Osteocyte (in vitro differentiated cells): ENCODE results near the gene PFKM. TPM values are rescaled to one million over a fixed set of nuclear protein-coding genes. Genes with fewer than 3 reads are reported as not detected.

ENCODE experiments used
- DNase-seq: peaks from one replicate; pipeline ENCODE4 v3.0.0; 2021; ENCODE audit warnings: mixed read lengths; ENCODE audit not compliant: unreplicated experiment; ENCODE audit errors: extremely low spot score
- H3K27ac Mint-ChIP-seq: one replicate; pipeline ENCODE4 v1.8.0; 2021; ENCODE audit warnings: mild to moderate bottlenecking, mixed read lengths; ENCODE audit not compliant: unreplicated experiment
- H3K27me3 Mint-ChIP-seq: one replicate; pipeline ENCODE4 v1.8.0; 2021; ENCODE audit warnings: mixed read lengths; ENCODE audit not compliant: unreplicated experiment
- H3K36me3 Mint-ChIP-seq: one replicate; pipeline ENCODE4 v1.8.0; 2021; ENCODE audit warnings: mixed read lengths; ENCODE audit not compliant: unreplicated experiment
- H3K4me1 Mint-ChIP-seq: one replicate; pipeline ENCODE4 v1.8.0; 2021; ENCODE audit warnings: mixed read lengths; ENCODE audit not compliant: unreplicated experiment
- H3K4me3 Mint-ChIP-seq: one replicate; pipeline ENCODE4 v1.8.0; 2021; ENCODE audit warnings: mild to moderate bottlenecking, moderate library complexity, mixed read lengths; ENCODE audit not compliant: unreplicated experiment
- H3K9me3 Mint-ChIP-seq: one replicate; pipeline ENCODE4 v1.8.0; 2021; ENCODE audit warnings: mixed read lengths; ENCODE audit not compliant: unreplicated experiment
- total RNA-seq: library from RNA; stranded (reverse); gene quantifications from 2 replicates; pipeline ENCODE4 v1.2.1, GENCODE V29; 2021
- TF ChIP-seq, protein P1 (sequence below): fragments of 200-600 bp; sonication (generic); IDR thresholded peaks from 2 replicates; pipeline ENCODE4 v1.5.0; 2021; ENCODE audit warnings: antibody characterized with exemption, mild to moderate bottlenecking, moderate library complexity

PFKM gene
- total RNA-seq, 1 donor from 2014 or later, result 78.0 TPM

DNA sequence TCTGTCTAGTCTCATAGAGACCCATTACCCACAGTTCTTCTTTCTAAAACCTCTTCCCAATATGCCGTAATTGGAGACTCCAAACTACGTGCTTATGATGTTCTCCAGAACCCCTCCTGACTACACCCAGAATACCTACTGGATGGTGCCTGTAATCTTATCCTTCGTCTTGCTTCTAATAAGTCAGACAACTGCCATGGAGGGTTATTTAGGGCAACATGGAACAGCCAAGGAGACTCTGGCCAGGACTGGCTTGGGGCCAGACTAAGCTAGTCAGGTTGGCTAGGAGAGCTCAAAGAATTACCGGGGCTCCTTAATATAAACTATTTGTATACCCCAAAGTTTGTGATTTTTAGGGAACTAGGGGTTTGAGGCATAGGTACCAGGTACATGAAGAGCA is 6.8 kb downstream of the PFKM start:
- TF ChIP-seq, protein P1, sequence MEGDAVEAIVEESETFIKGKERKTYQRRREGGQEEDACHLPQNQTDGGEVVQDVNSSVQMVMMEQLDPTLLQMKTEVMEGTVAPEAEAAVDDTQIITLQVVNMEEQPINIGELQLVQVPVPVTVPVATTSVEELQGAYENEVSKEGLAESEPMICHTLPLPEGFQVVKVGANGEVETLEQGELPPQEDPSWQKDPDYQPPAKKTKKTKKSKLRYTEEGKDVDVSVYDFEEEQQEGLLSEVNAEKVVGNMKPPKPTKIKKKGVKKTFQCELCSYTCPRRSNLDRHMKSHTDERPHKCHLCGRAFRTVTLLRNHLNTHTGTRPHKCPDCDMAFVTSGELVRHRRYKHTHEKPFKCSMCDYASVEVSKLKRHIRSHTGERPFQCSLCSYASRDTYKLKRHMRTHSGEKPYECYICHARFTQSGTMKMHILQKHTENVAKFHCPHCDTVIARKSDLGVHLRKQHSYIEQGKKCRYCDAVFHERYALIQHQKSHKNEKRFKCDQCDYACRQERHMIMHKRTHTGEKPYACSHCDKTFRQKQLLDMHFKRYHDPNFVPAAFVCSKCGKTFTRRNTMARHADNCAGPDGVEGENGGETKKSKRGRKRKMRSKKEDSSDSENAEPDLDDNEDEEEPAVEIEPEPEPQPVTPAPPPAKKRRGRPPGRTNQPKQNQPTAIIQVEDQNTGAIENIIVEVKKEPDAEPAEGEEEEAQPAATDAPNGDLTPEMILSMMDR, result no peak
- Mint-ChIP-seq H3K9me3 (no peaks in the 10 kb centered on the region), H3K27me3 (no peaks in the 10 kb centered on the region), H3K27ac (no peak overlapping the region), H3K4me3 (no peak overlapping the region), H3K4me1 (peaks cover 9% of the 10 kb centered on the region), H3K36me3 (peaks cover 47% of the 10 kb centered on the region)
- no peak for DNase-seq

DNA sequence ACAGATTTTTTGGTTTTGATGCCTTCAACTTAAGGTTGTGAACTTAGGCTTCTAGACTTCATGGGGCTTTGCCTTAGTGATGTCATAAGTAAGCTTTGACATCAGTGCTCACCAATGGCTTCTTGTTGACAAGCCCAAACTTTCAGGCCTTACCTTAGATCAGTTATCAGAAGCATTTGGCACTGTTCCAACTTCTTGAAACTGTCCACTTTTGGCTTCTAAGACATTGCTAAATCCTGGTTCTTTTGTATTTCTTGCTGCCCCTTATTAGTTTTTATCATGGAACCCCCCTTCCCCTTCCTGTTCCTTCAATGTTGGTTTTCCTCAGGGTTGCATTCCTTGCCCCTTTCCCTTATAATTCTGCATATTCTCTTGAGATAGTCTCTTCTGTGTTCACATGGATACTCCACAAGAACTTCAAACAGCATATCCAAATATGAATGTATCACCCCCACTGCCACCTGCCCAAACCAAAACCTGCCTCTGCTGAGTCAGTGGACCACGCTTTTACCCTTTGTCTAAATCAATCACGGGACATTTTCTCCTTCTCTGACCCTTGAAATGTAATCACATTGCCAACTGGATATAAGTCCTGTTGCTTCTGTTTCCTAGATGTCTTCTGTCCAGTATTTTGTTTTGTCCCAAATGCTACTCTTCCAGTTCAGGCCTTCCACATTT is 7.9 kb downstream of the PFKM start:
- Mint-ChIP-seq H3K4me1 (peaks cover 7% of the 10 kb centered on the region), H3K36me3 (peaks cover 55% of the 10 kb centered on the region), H3K27me3 (no peaks in the 10 kb centered on the region), H3K4me3 (no peak overlapping the region), H3K9me3 (no peaks in the 10 kb centered on the region), H3K27ac (no peak overlapping the region)
- TF ChIP-seq, protein P1, result no peak
- no peak for DNase-seq

DNA sequence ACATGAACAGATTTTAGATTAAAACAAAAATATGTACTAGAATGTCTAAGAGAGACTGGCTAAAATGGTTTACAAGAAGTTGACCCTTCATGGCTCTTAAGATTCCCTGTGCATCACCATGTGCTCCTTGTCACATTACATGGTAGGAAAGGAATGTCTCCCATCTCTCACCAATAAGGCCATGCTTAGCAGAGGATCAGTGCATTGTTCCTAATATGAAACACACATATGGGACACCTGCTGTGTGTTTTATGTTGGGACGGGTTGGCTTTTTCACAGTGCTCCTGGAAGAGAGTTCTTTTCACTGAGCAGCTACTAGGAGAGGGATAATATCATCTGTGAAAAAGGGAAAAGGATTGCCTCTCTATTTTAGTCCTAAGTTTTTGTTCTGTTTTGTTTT is 9.6 kb downstream of the PFKM start:
- no peak for DNase-seq
- Mint-ChIP-seq H3K27me3 (no peaks in the 10 kb centered on the region), H3K36me3 (peaks cover 55% of the 10 kb centered on the region), H3K9me3 (no peaks in the 10 kb centered on the region), H3K4me1 (peaks cover 5% of the 10 kb centered on the region), H3K4me3 (no peak overlapping the region), H3K27ac (no peak overlapping the region)
- TF ChIP-seq, protein P1, result no peak

DNA sequence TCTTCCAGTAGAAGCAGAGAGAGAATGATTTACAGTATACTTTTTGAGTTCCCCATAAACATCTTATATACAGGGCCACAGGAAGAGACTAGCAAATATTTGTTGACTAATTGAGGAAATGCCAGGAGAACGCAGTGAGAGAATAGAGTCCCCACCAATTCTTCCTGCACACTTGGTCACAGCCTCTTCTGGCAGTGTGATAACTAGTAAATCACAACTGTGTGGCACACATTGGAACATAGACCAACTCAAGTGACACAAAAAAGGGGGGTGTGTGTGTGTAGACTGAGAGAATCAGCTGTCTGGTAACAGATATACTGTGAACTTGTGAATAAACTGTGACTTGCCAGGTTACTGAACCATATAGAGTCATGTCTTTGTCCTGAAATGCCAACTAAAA is 10.2 kb downstream of the PFKM start:
- DNase-seq, result no peak
- no peak overlapping the region for H3K4me3 Mint-ChIP-seq
- H3K36me3 Mint-ChIP-seq, result peaks cover 57% of the 10 kb centered on the region
- H3K4me1 Mint-ChIP-seq, result peaks cover 2% of the 10 kb centered on the region
- no peaks in the 10 kb centered on the region for H3K9me3 Mint-ChIP-seq
- H3K27me3 Mint-ChIP-seq, result no peaks in the 10 kb centered on the region
- TF ChIP-seq, protein P1, result no peak
- H3K27ac Mint-ChIP-seq, result no peak overlapping the region

DNA sequence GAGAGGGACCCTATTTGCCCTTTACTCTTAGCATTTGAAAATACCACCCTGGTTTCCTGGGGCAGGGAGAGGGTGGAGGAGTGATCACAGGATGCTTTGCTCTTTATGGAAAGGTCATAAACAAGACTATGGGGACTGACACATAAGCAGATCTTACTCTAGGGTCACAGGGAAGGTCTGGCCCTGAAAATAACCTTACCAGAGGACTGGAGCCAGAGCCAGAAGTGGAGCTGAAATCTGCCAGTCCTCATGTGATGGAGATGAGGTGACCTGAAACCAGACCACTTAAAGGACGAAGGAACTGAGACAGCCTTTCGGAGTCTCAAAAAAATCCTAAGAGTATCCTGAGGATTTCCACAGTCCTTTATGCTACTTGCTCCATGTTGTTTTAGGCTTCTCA is 12.4 kb downstream of the PFKM start:
- peaks cover 57% of the 10 kb centered on the region for H3K36me3 Mint-ChIP-seq

More for the DNA sequence above, 12.4 kb downstream of the PFKM start:
- Mint-ChIP-seq H3K4me3 (no peak overlapping the region), H3K9me3 (no peaks in the 10 kb centered on the region), H3K27me3 (no peaks in the 10 kb centered on the region), H3K4me1 (no peaks in the 10 kb centered on the region), H3K27ac (no peak overlapping the region)
- TF ChIP-seq, protein P1, result no peak
- DNase-seq, result no peak
